ENCODE data around the gene TSPEAR.

GRCh38 chr21:44533121-44533890 lies 178.1 kb downstream of the TSPEAR start:
- TF ChIP-seq POLR2A (IDR thresholded peaks at IDR 0.05): no peak
- TF ChIP-seq CTCF (IDR thresholded peaks at IDR 0.05): no peak

Measured in right lobe of liver (tissue), 4 donors.